Keratinocyte (primary cell): ENCODE data around the gene SPPL2B.

ENCODE experiments used
- CTCF ChIP-seq, 3 experiments: IDR thresholded peaks in 1 of 3; conservative IDR thresholded peaks in 1 of 3; optimal IDR thresholded peaks in 1 of 3; 2 replicates in 2 of 3; 3 replicates in 1 of 3; pipeline versions ENCODE3 to v1.5.1; 2011; ENCODE audit warnings: low read length in 3 of 3, mild to moderate bottlenecking in 3 of 3, moderate library complexity in 2 of 3, control low read depth in 1 of 3, inconsistent platforms in 1 of 3; ENCODE audit not compliant: insufficient read depth in 2 of 3; ENCODE audit errors: extremely low read depth in 1 of 3
- EZH2 ChIP-seq: IDR thresholded peaks from one replicate; pipeline ENCODE4 v1.6.1; 2012; ENCODE audit warnings: inconsistent platforms, mild to moderate bottlenecking, low read length, moderate library complexity

- TF ChIP-seq CTCF (optimal IDR thresholded peaks at IDR 0.05 in 1 of 3, IDR thresholded peaks at IDR 0.05 in 1 of 3, conservative IDR thresholded peaks at IDR 0.05 in 1 of 3; ENCODE audit: extremely low read depth in 1 of 3, insufficient read depth in 2 of 3, low read length in 3 of 3) (no peak), EZH2 (peak; percentile 2)
Observed at GRCh38 chr19:2290441-2291184, 37.9 kb upstream of the SPPL2B start.
